Suprapubic skin (tissue), 4 donors: Measurements from ENCODE around the gene KCTD19. TPM values are rescaled to one million over a fixed set of nuclear protein-coding genes. Genes with fewer than 3 reads are reported as not detected.

Source experiments
- DNase-seq, 2 donors: peaks; one replicate each; pipeline ENCODE4 v3.0.0-alpha.2; 2019; ENCODE audit warnings: low spot score in 2 of 2
- H3K27ac ChIP-seq: fragments of 200-600 bp; sonication (generic); one replicate; pipeline ENCODE4 v1.5.1; 2019
- H3K27me3 ChIP-seq: fragments of 200-600 bp; sonication (generic); one replicate; pipeline ENCODE4 v1.5.1; 2019
- H3K36me3 ChIP-seq: fragments of 200-600 bp; sonication (generic); one replicate; pipeline ENCODE4 v1.5.1; 2019
- H3K4me1 ChIP-seq: fragments of 200-600 bp; sonication (generic); one replicate; pipeline ENCODE4 v1.5.1; 2019
- H3K4me3 ChIP-seq: fragments of 200-600 bp; sonication (generic); one replicate; pipeline ENCODE4 v1.5.1; 2019; ENCODE audit warnings: mild to moderate bottlenecking
- H3K9me3 ChIP-seq: fragments of 200-600 bp; sonication (generic); one replicate; pipeline ENCODE4 v1.5.1; 2019
- CTCF ChIP-seq, 2 donors: fragments of 200-600 bp in 1 of 2; fragments of 450-650 bp in 1 of 2; sonication (generic) in 1 of 2; IDR thresholded peaks; one replicate each; pipeline ENCODE4 v1.5.1; 2016 to 2019; ENCODE audit warnings: antibody characterized with exemption in 2 of 2, mild to moderate bottlenecking in 1 of 2, moderate library complexity in 1 of 2
- EP300 ChIP-seq: sonication (generic); formaldehyde crosslinking; IDR thresholded peaks from one replicate; pipeline ENCODE4 v1.6.1; 2017; ENCODE audit warnings: antibody characterized with exemption
- POLR2A ChIP-seq, 2 donors: fragments of 450-650 bp; IDR thresholded peaks; one replicate each; pipeline ENCODE4 v1.6.1; 2017; ENCODE audit warnings: antibody characterized with exemption in 2 of 2, mild to moderate bottlenecking in 2 of 2, moderate library complexity in 2 of 2
- POLR2AphosphoS5 ChIP-seq, 3 donors: sonication (generic); formaldehyde crosslinking; IDR thresholded peaks; one replicate each; pipeline ENCODE4 v1.6.1; 2017; ENCODE audit warnings: antibody characterized with exemption in 3 of 3
- WGBS: methylation state at CpG from one replicate; pipeline ENCODE4 v1.1.5; 2018; 5-methylcytosine and 5-hydroxymethylcytosine counted together
- total RNA-seq, 4 donors: library from RNA; depleted of rRNA; stranded (reverse); fragments of >200 nt; gene quantifications; one replicate each; pipeline ENCODE4 v1.1.0, GENCODE V29; 2016

KCTD19 gene
- total RNA-seq, 4 donors from 2014 or later: 0.25 TPM; not detected in 3

GRCh38 chr16:67349172-67349571 is 22.6 kb upstream of the KCTD19 start:
- no peak overlapping the region for H3K4me3 ChIP-seq
- H3K9me3 ChIP-seq: no peaks in the 10 kb centered on the region
- DNase-seq: no peak
- no peaks in the 10 kb centered on the region for H3K27me3 ChIP-seq
- no peaks in the 10 kb centered on the region for H3K36me3 ChIP-seq
- TF ChIP-seq EP300 (no peak), POLR2A (IDR thresholded peaks at IDR 0.05) (no peak), CTCF (IDR thresholded peaks at IDR 0.05) (no peak), POLR2AphosphoS5 (IDR thresholded peaks at IDR 0.05) (no peak)
- H3K27ac ChIP-seq: no peak overlapping the region
- no peaks in the 10 kb centered on the region for H3K4me1 ChIP-seq

- Histone ChIP-seq H3K4me1 (no peaks in the 10 kb centered on the region), H3K9me3 (no peaks in the 10 kb centered on the region), H3K27ac (no peak overlapping the region), H3K4me3 (no peak overlapping the region), H3K36me3 (no peaks in the 10 kb centered on the region), H3K27me3 (no peaks in the 10 kb centered on the region)
- WGBS: 85% methylated on average over 3 of the region's 3 CpGs
- no peak for DNase-seq
- TF ChIP-seq POLR2AphosphoS5 (IDR thresholded peaks at IDR 0.05): no peak
- no peak for TF ChIP-seq CTCF (IDR thresholded peaks at IDR 0.05)
- no peak for TF ChIP-seq EP300
Measured at GRCh38 chr16:67346341-67346740, 19.8 kb upstream of the KCTD19 start.

- H3K4me3 ChIP-seq: no peak overlapping the region
- WGBS: 48% methylated on average over 1 of the region's 1 CpG
- H3K4me1 ChIP-seq: no peaks in the 10 kb centered on the region
- no peak overlapping the region for H3K27ac ChIP-seq
- no peak for TF ChIP-seq EP300
- TF ChIP-seq POLR2AphosphoS5 (IDR thresholded peaks at IDR 0.05): no peak
- H3K36me3 ChIP-seq: no peaks in the 10 kb centered on the region
- no peaks in the 10 kb centered on the region for H3K9me3 ChIP-seq
- no peak for DNase-seq
- no peaks in the 10 kb centered on the region for H3K27me3 ChIP-seq
Measured at GRCh38 chr16:67345401-67345800, 18.9 kb upstream of the KCTD19 start.

DNA sequence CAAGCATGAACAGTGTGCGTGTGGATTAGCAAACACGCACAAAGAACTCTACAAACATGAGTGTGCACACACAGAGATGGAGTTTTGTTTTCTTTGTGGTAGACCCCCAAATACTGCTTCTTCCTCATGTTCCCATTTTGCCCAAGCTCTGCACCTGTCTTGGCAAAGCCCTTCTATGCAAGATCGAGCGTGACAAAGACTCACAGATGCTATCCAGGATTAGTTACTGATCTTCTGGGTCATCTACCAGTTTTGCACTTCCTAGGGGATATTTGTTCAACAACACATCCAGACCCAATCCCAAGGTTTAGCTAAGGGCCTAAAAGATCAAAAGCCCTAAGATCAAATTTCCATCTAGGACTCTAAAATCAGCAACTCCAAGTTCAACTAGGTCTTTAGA is 16.1 kb upstream of the KCTD19 start:
- no peak for DNase-seq
- Histone ChIP-seq H3K4me1 (no peaks in the 10 kb centered on the region), H3K9me3 (no peaks in the 10 kb centered on the region), H3K4me3 (no peak overlapping the region), H3K27ac (no peak overlapping the region), H3K36me3 (no peaks in the 10 kb centered on the region), H3K27me3 (no peaks in the 10 kb centered on the region)
- 84% methylated on average over 4 of the region's 4 CpGs for WGBS
- TF ChIP-seq POLR2A (IDR thresholded peaks at IDR 0.05): no peak
- no peak for TF ChIP-seq EP300
- no peak for TF ChIP-seq POLR2AphosphoS5 (IDR thresholded peaks at IDR 0.05)
- no peak for TF ChIP-seq CTCF (IDR thresholded peaks at IDR 0.05)

- Histone ChIP-seq H3K27me3 (no peaks in the 10 kb centered on the region), H3K36me3 (no peaks in the 10 kb centered on the region), H3K27ac (no peak overlapping the region), H3K4me1 (no peaks in the 10 kb centered on the region), H3K4me3 (no peak overlapping the region), H3K9me3 (no peaks in the 10 kb centered on the region)
- no peak for TF ChIP-seq POLR2AphosphoS5 (IDR thresholded peaks at IDR 0.05)
- TF ChIP-seq EP300: no peak
- TF ChIP-seq POLR2A (IDR thresholded peaks at IDR 0.05): no peak
- TF ChIP-seq CTCF (IDR thresholded peaks at IDR 0.05): no peak
- no peak for DNase-seq
- WGBS: 90% methylated on average over 3 of the region's 3 CpGs
Measured at GRCh38 chr16:67341250-67341649, 14.7 kb upstream of the KCTD19 start.

DNA sequence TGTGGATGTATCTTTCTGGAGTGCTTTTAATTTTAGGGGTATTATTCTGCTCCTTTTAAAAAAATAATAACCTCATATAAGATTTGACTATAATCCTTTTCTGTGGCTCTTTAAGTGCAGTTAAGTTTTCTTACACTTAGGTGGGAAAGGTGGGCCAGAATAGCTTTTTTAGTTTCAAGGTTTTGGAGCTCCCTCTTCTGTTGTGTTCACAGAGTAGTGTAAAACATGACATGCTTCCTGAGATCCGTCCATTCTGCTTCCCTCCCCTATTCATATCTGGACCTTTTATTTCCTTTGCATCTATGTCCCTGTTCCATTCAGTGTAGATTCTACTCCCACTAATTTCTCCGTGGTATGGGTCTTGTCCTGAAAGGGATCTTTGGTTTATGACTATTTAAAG is 12.9 kb upstream of the KCTD19 start:
- no peaks in the 10 kb centered on the region for H3K4me1 ChIP-seq
- H3K4me3 ChIP-seq: no peak overlapping the region
- H3K36me3 ChIP-seq: no peaks in the 10 kb centered on the region
- no peaks in the 10 kb centered on the region for H3K27me3 ChIP-seq
- TF ChIP-seq POLR2AphosphoS5 (IDR thresholded peaks at IDR 0.05) (no peak), EP300 (no peak), CTCF (IDR thresholded peaks at IDR 0.05) (no peak), POLR2A (IDR thresholded peaks at IDR 0.05) (no peak)
- no peak for DNase-seq
- no peaks in the 10 kb centered on the region for H3K9me3 ChIP-seq
- no peak overlapping the region for H3K27ac ChIP-seq
- WGBS: 40% methylated on average over 2 of the region's 2 CpGs
